Sigmoid colon (tissue), 4 donors: ENCODE measurements around the gene CADM3.

Experiments used
- EP300 ChIP-seq, 4 donors: sonication (generic); formaldehyde crosslinking; IDR thresholded peaks; one replicate each; pipeline ENCODE4 v1.6.1; 2017; ENCODE audit warnings: antibody characterized with exemption in 4 of 4
- POLR2A ChIP-seq, 2 donors: fragments of 450-650 bp; IDR thresholded peaks; one replicate each; pipeline ENCODE4 v1.6.1; 2016; ENCODE audit warnings: antibody characterized with exemption in 2 of 2, mild to moderate bottlenecking in 2 of 2, moderate library complexity in 2 of 2
- POLR2AphosphoS5 ChIP-seq, 4 donors: sonication (generic); formaldehyde crosslinking; IDR thresholded peaks; one replicate each; pipeline ENCODE4 v1.6.1; 2017; ENCODE audit warnings: antibody characterized with exemption in 4 of 4
- TF ChIP-seq, protein P1 (sequence below), 4 experiments: fragments of 450-650 bp in 3 of 4; fragments of 200-600 bp in 1 of 4; IDR thresholded peaks; one replicate each; pipeline ENCODE4 v1.5.1; 2016 to 2019; ENCODE audit warnings: antibody characterized with exemption in 4 of 4, mild to moderate bottlenecking in 3 of 4, moderate library complexity in 2 of 4

DNA sequence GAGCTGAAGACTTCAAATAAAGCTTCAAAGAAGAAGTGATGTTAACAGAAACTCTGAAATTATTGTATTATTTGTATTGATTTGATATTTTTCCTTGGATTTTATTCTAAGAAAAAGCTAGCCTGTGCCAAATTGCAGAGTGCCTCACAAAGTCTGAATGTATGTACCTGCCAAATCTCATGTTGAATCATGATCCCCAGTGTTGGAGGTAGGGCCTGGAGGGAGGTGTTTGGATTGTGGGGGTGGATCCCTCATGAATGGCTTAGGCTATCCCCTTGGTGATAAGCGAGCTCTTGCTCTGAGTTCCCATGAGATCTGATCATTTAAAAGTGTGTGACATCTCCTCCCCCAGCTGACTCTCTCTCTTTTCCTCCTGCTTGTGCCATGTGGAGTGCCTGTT, 76.9 kb downstream of the CADM3 start:
- TF ChIP-seq, protein P1, sequence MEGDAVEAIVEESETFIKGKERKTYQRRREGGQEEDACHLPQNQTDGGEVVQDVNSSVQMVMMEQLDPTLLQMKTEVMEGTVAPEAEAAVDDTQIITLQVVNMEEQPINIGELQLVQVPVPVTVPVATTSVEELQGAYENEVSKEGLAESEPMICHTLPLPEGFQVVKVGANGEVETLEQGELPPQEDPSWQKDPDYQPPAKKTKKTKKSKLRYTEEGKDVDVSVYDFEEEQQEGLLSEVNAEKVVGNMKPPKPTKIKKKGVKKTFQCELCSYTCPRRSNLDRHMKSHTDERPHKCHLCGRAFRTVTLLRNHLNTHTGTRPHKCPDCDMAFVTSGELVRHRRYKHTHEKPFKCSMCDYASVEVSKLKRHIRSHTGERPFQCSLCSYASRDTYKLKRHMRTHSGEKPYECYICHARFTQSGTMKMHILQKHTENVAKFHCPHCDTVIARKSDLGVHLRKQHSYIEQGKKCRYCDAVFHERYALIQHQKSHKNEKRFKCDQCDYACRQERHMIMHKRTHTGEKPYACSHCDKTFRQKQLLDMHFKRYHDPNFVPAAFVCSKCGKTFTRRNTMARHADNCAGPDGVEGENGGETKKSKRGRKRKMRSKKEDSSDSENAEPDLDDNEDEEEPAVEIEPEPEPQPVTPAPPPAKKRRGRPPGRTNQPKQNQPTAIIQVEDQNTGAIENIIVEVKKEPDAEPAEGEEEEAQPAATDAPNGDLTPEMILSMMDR (IDR thresholded peaks at IDR 0.05): no peak
- TF ChIP-seq POLR2AphosphoS5 (IDR thresholded peaks at IDR 0.05) (no peak), POLR2A (IDR thresholded peaks at IDR 0.05) (no peak), EP300 (IDR thresholded peaks at IDR 0.05) (no peak)
